Left colon (tissue), 2 donors: ENCODE data around the gene ATXN7L3. TPM values are rescaled to one million over a fixed set of nuclear protein-coding genes. Genes with fewer than 3 reads are reported as not detected.

Experiments
- ATAC-seq: fragments of 200-7000 bp; cut with Tn5 transposase; one replicate; pipeline ENCODE4 v1.9.1; 2020; ENCODE audit warnings: mild to moderate bottlenecking, moderate library complexity
- DNase-seq, 2 donors: peaks; one replicate each; pipeline ENCODE4 v3.0.0-alpha.2; 2020
- intact Hi-C, 2 donors: fragments of 100-400 bp; cut with DNase I in 1 of 2; cut with micrococcal nuclease in 1 of 2; formaldehyde crosslinking; loops; one replicate each; pipeline versions ENCODE4 v1.11.2 to v1.14.0; 2022; cut with DNase I, micrococcal nuclease
- total RNA-seq, 2 donors: library from RNA; stranded (reverse); fragmentation: NEBNext Ultra II Directional; extraction: Animal tissue kit (Norgen Biotek cat#: 25700); gene quantifications; one replicate each; pipeline ENCODE4 v1.2.1, GENCODE V29; 2021
- donor health status: DM: no; HTN: no; CAD: no.
- donor health status: DM: yes; HTN: yes; CAD: no.

ATXN7L3 gene
- total RNA-seq, 2 donors from 2014 or later = 80.0 to 82.3 TPM

- intact Hi-C loops = no loop called here
- ATAC-seq = no peak
- no peak for DNase-seq
Measured at GRCh38 chr17:44206825-44207155, 7.1 kb upstream of the ATXN7L3 start.

DNA sequence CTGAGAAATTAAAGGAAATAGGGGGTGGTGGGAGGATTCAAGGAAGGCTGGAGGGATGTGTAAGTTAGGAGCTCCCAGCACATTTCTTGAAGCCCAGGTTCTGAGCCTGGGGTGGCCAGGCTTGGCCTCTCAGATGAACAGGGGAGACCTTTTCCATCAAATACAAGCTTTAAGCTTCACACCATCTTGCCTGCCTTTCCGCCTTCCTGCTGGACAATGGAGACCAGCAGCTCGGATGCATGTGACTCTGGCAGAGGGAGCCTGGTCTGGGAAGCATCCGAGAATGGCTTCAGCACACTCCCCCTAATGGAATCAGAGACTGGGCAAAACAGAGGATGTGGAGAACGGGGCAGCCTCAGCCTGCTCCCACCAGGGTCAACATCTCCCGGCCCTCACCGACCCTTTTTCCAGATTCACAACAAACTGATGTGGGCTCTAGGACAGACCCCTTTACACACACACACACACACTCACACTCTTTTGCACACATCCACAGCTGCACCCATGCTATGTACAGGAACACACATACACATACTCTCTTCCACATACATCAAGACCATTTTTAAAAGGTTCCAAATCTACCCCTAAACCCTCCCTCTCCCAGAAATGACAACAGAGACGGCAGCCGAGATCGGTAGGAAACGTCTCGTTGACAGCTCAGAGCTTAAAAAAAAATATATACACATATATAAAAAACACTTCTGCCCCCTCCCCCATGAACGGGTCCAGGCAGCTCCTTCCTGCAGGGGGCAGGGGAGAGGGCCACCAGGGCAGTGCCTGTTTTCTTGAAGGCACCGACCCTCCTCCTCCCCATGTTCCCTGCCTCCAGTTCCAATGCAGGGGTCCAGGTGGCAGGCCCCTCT, 6.5 kb upstream of the ATXN7L3 start:
- intact Hi-C loops = no loop called here
- DNase-seq (no peak), ATAC-seq (no peak)

DNA sequence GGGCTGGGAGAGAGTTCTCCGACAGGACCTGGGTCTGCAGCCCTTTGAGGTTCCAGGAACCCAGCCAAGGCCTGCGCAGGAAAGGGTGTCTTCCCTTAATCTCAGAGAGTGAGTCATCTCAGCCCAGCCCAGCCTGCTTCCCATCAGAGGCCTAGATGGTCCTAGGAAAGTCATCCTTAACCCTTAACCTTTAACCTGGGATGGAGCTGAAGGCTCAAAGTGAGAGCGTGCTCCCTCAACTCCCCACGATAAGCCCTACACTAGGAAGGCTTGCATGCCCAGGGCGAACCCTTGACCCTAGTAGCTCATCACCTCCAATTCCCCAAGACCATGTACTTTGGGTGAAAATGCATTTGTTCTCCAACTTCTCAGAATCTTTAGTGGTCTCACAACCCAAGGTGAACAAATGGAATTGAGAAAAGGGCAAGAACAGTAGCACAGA, 4.8 kb upstream of the ATXN7L3 start:
- no peak for ATAC-seq
- no peak for DNase-seq
- intact Hi-C loops = no loop called here

GRCh38 chr17:44203731-44204440, 4.2 kb upstream of the ATXN7L3 start:
- DNase-seq = peak in 1 of 2 donors; percentile 57
- no peak for ATAC-seq
- intact Hi-C loops = no loop called here

- ATAC-seq = no peak
- intact Hi-C loops = no loop called here
Measured at GRCh38 chr17:44202756-44203155, 3.1 kb upstream of the ATXN7L3 start.

DNA sequence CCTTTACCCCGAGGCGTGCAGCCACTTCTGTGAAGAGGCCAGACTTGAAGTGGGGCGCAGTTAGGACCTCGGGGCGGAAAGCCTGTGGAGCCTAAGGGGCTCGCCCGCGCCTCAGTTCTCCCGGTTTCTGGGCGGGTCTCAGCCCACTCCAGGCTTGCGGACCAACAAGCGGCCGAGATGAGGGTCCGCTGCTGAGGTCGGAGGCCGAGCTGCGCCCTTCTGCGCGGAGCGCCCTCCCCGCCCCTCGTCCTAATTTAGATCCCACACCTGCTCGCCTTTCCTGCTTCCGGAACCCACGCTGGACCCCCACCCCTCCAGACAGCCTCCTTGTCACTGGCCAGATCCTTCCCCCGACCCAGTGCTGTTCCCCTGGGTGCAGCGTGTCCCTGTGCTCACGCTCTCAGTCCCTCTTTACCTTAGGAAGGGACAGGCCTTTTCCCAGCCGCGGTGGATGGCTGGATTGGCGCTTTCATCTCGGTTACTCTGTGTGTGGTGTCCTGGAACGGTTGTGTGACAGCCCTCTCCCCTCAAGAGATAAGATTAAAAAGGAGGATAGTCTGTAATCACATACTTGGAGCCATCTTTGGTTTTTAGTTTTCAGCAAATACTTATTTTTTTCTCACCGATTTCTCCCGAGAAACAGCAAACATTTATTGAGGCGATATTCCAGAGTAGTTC, 933 bp upstream of the ATXN7L3 start:
- ATAC-seq (peak; percentile 0), DNase-seq (peak in 1 of 2 donors; percentile 52)
- intact Hi-C loops = no loop called here

More at GRCh38 chr17:44202756-44203155, 3.1 kb upstream of the ATXN7L3 start:
- no peak for DNase-seq

- ATAC-seq = peak; percentile 45
- peak; percentile 61 to 78 for DNase-seq
- intact Hi-C loops = no loop called here
Measured at GRCh38 chr17:44198721-44199552, 747 bp downstream of the ATXN7L3 start.

DNA sequence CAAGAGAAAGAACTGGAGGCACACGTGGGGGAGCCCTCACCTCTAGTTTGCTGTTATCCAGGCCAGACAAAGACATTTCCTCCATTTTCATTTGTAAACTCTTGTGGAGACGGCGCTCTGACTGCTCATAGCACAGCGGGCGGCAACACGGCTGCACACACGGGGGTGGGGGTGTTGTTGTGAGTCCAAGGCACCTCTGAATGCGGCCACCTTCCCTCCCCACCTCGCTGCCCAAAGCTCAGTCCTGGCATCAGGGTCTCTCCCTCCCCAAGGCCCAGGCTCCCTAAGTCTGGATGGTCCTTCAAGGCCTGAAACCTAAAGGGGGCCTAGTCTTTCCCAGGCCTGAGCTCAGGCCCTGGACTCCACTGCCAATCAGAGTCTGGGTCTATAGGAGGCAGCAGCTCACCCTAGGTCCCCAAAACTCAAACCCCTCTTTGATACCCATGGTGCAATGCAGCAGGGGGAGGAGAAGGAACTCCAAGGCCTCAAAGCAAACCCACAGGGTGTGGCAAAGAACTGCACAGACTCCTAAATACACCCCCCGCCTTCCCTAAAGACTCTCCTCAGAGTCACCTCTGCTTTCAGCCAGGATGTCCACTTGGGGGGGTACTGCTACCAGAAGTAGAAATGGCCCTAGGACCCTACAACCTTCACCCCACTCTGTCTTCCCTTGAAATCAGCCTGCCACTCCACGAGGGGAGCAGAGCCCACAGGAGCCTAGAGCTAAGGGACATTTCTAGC, 1.5 kb downstream of the ATXN7L3 start:
- ATAC-seq (peak; percentile 9), DNase-seq (peak; percentile 44 to 63)
- intact Hi-C loops = no loop called here

GRCh38 chr17:44197107-44197506, 2.6 kb downstream of the ATXN7L3 start:
- ATAC-seq (no peak), DNase-seq (no peak)
- intact Hi-C loops = no loop called here

- DNase-seq = no peak
- intact Hi-C loops = no loop called here
- no peak for ATAC-seq
Measured at GRCh38 chr17:44193326-44194084, 6.2 kb downstream of the ATXN7L3 start.

- no peak for DNase-seq
- ATAC-seq = peak; percentile 10
- intact Hi-C loops = no loop called here
Measured at GRCh38 chr17:44192750-44193149, 6.9 kb downstream of the ATXN7L3 start.

DNA sequence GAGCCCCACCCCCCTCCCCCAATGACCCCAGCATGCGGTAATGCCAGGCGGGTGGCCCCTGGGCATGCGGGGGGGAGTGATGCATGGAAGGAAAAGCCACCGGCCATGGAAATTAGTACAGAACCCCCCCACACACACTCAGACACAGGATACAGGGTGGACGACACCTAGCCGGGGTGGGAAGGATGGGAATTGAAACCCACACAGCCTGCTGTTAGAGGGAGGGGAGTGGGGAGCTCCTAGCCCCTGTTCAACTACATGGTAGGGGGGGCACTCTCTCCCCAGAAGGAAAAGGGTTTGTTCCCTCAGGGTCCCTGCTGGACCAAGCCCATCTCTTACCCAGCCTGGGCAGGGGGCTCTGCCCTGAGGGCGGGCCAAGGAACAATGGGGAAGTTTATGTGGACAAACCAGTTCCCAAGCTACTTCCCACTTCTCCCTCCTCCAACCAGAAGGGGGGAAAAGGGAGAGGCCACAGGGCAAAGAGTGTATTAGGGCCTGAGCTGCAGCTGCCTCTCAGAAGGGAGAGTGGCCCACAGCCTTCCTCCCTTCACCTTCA, 7.7 kb downstream of the ATXN7L3 start:
- intact Hi-C loops = no loop called here
- DNase-seq (peak; percentile 55 to 67), ATAC-seq (peak; percentile 84)

DNA sequence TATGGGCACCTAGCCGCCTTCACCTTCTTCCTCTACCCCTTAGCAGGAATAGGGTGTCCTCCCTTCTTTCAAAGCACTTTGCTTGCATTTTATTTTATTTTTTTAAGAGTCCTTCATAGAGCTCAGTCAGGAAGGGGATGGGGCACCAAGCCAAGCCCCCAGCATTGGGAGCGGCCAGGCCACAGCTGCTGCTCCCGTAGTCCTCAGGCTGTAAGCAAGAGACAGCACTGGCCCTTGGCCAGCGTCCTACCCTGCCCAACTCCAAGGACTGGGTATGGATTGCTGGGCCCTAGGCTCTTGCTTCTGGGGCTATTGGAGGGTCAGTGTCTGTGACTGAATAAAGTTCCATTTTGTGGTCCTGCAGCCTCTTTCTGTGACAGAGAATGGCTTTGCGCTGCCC, 8.3 kb downstream of the ATXN7L3 start:
- intact Hi-C loops = no loop called here
- no peak for ATAC-seq
- no peak for DNase-seq

- intact Hi-C loops = no loop called here
- ATAC-seq (no peak), DNase-seq (no peak)
Measured at GRCh38 chr17:44190481-44190880, 9.2 kb downstream of the ATXN7L3 start.

DNA sequence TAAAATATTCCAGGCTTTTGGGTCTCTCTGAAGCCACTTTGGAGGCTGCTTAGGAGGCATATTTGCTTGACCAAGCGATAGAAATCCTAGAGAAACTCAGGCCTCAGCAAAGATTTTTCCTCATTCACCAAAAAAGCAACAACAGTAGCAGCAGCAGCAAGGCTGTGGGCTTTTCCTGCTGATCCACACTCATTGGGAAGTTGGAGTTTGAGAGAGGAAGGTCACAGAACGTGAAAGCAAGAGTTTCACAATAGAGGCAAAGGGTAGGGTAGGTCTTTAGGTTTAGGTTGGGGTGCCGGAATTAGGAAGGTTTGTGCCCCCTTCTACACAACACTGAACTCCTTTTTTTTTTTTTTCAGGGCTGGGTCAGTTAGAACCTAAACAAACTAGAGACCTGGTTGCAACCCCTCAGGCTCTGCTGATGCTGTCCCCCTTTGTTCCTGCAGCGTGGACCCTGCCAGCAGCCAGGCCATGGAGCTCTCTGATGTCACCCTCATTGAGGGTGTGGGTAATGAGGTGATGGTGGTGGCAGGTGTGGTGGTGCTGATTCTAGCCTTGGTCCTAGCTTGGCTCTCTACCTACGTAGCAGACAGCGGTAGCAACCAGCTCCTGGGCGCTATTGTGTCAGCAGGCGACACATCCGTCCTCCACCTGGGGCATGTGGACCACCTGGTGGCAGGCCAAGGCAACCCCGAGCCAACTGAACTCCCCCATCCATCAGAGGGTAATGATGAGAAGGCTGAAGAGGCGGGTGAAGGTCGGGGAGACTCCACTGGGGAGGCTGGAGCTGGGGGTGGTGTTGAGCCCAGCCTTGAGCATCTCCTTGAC, 10.9 kb downstream of the ATXN7L3 start:
- no peak for DNase-seq
- ATAC-seq = no peak
- intact Hi-C loops = no loop called here

- DNase-seq = no peak
- intact Hi-C loops = no loop called here
- peak; percentile 64 for ATAC-seq
Measured at GRCh38 chr17:44187131-44187899, 12.4 kb downstream of the ATXN7L3 start.
